Daoy (cell line): ENCODE measurements around the gene UVRAG. TPM values are rescaled to one million over a fixed set of nuclear protein-coding genes. Genes with fewer than 3 reads are reported as not detected.
"Not testable (repeated sequence)": the region's sequence is repeated elsewhere in the genome, so short reads cannot be mapped to it uniquely, and the experiment has no call there.

Source experiments
- DNase-seq: peaks from one replicate; pipeline ENCODE4 v3.0.0-alpha.2; 2015; ENCODE audit warnings: low read depth
- total RNA-seq: library from RNA; depleted of rRNA; stranded (reverse); fragments of >200 nt; shearing (Covaris generic); gene quantifications from 2 replicates; pipeline ENCODE4 v1.2.3, GENCODE V29; 2014

The UVRAG gene
- total RNA-seq, 1 experiment from 2014 or later, result 9.9 TPM

GRCh38 chr11:75874684-75875341 is 59.8 kb downstream of the UVRAG start:
- DNase-seq, result no peak

- DNase-seq, result not testable (repeated sequence)
Measured at GRCh38 chr11:75877327-75877726, 62.3 kb downstream of the UVRAG start.

GRCh38 chr11:75877931-75878330 is 62.9 kb downstream of the UVRAG start:
- DNase-seq, result not testable (repeated sequence)

GRCh38 chr11:75878933-75879332 is 63.9 kb downstream of the UVRAG start:
- DNase-seq, result no peak

GRCh38 chr11:75879737-75880136 is 64.7 kb downstream of the UVRAG start:
- DNase-seq, result no peak

GRCh38 chr11:75880343-75880742 is 65.3 kb downstream of the UVRAG start:
- DNase-seq, result not testable (repeated sequence)

GRCh38 chr11:75884321-75884720 is 69.3 kb downstream of the UVRAG start:
- DNase-seq, result no peak

- DNase-seq, result no peak
Measured at GRCh38 chr11:75888416-75888815, 73.4 kb downstream of the UVRAG start.

- no peak for DNase-seq
Measured at GRCh38 chr11:75891947-75892739, 77.1 kb downstream of the UVRAG start.

- no peak for DNase-seq
Measured at GRCh38 chr11:75893251-75893650, 78.2 kb downstream of the UVRAG start.

GRCh38 chr11:75894036-75894585 is 79.1 kb downstream of the UVRAG start:
- DNase-seq, result no peak

GRCh38 chr11:75896843-75897419 is 81.9 kb downstream of the UVRAG start:
- no peak for DNase-seq

GRCh38 chr11:75898871-75899270 is 83.9 kb downstream of the UVRAG start:
- no peak for DNase-seq

GRCh38 chr11:75899806-75900205 is 84.8 kb downstream of the UVRAG start:
- no peak for DNase-seq

- no peak for DNase-seq
Measured at GRCh38 chr11:75900848-75901247, 85.8 kb downstream of the UVRAG start.

GRCh38 chr11:75902631-75903030 is 87.6 kb downstream of the UVRAG start:
- no peak for DNase-seq

- DNase-seq, result no peak
Measured at GRCh38 chr11:75903276-75903675, 88.3 kb downstream of the UVRAG start.

- DNase-seq, result no peak
Measured at GRCh38 chr11:75905434-75905833, 90.4 kb downstream of the UVRAG start.

GRCh38 chr11:75907906-75908527 is 93.0 kb downstream of the UVRAG start:
- DNase-seq, result no peak

GRCh38 chr11:75910426-75911145 is 95.6 kb downstream of the UVRAG start:
- DNase-seq, result no peak

GRCh38 chr11:75911459-75911858 is 96.4 kb downstream of the UVRAG start:
- DNase-seq, result no peak
